GM12801 (cell line): ENCODE data around the gene ENDOG.

ENCODE experiments used
- CTCF ChIP-seq: IDR thresholded peaks from one replicate; pipeline ENCODE4 v1.5.1; 2011; ENCODE audit warnings: control low read depth; ENCODE audit not compliant: insufficient read length; ENCODE audit errors: extremely low read depth

ENDOG gene

GRCh38 chr9:128825923-128826700 is 7.8 kb downstream of the ENDOG start:
- no peak for TF ChIP-seq CTCF

GRCh38 chr9:128828267-128828666 is 10.0 kb downstream of the ENDOG start:
- TF ChIP-seq CTCF: no peak

- no peak for TF ChIP-seq CTCF
Observed at GRCh38 chr9:128828719-128829452, 10.6 kb downstream of the ENDOG start.

- no peak for TF ChIP-seq CTCF
Observed at GRCh38 chr9:128829477-128830251, 11.4 kb downstream of the ENDOG start, which contains the start of gene SPOUT1. Gene SPOUT1, minus strand, starts transcription at chr9:128829794. Its CDS starts 14 bp downstream, at chr9:128829780.

- no peak for TF ChIP-seq CTCF
Observed at GRCh38 chr9:128833696-128834095, 15.4 kb downstream of the ENDOG start.

GRCh38 chr9:128835246-128836210 is 17.2 kb downstream of the ENDOG start:
- no peak for TF ChIP-seq CTCF
